Lower leg skin (tissue), 3 donors: Measurements from ENCODE around the gene NDUFV3.
"Not testable (repeated sequence)": the region's sequence is repeated elsewhere in the genome, so short reads cannot be mapped to it uniquely, and the experiment has no call there.

Experiments used
- POLR2A ChIP-seq, 2 donors: fragments of 450-650 bp; IDR thresholded peaks; one replicate each; pipeline ENCODE4 v1.6.1; 2016 to 2017; ENCODE audit warnings: antibody characterized with exemption in 2 of 2, mild to moderate bottlenecking in 1 of 2, moderate library complexity in 1 of 2
- TF ChIP-seq, protein P1 (sequence below), 3 donors: fragments of 450-650 bp; IDR thresholded peaks; one replicate each; pipeline ENCODE4 v1.5.1; 2016; ENCODE audit warnings: antibody characterized with exemption in 3 of 3, mild to moderate bottlenecking in 3 of 3, moderate library complexity in 2 of 3

DNA sequence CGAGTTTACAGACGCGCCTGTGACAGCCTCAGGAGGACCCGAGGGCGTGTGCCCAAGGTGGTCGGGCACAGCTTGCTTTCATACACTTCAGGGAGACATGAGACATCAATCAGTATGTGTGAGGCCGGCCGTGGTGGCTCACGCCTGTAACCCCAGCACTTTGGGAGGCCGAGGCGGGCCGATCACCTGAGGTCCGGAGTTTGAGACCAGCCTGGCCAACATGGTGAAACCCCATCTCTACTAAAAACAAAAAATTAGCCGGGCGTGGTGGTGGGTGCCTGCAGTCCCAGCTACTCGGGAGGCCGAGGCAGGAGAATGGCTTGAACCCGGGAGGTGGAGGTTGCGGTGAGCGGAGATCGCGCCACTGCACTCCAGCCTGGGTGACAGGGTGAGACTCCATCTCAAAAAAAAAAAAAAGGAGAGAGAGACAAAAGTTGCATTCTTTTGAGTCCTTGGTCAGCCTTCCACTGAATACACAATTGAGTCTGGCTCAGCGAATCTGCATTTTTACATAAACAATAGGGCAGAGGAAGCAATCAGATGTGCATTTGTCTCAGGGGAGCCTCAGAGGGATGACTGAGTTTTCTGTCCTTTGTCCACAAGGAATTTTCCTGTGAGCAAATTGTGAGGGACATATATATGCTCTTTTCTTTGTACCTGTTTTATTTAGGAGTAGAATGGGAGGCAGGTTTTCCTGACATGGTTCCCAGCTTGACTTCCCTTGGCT lies 34.5 kb downstream of the NDUFV3 start:
- TF ChIP-seq POLR2A (IDR thresholded peaks at IDR 0.05), result not testable (repeated sequence)
- TF ChIP-seq, protein P1, sequence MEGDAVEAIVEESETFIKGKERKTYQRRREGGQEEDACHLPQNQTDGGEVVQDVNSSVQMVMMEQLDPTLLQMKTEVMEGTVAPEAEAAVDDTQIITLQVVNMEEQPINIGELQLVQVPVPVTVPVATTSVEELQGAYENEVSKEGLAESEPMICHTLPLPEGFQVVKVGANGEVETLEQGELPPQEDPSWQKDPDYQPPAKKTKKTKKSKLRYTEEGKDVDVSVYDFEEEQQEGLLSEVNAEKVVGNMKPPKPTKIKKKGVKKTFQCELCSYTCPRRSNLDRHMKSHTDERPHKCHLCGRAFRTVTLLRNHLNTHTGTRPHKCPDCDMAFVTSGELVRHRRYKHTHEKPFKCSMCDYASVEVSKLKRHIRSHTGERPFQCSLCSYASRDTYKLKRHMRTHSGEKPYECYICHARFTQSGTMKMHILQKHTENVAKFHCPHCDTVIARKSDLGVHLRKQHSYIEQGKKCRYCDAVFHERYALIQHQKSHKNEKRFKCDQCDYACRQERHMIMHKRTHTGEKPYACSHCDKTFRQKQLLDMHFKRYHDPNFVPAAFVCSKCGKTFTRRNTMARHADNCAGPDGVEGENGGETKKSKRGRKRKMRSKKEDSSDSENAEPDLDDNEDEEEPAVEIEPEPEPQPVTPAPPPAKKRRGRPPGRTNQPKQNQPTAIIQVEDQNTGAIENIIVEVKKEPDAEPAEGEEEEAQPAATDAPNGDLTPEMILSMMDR (IDR thresholded peaks at IDR 0.05), result not testable (repeated sequence)
